Retinal pigment epithelial cell (primary cell): ENCODE measurements around the gene SEC61B.

ENCODE experiments used
- DNase-seq: peaks from one replicate; pipeline ENCODE4 v3.0.0-alpha.2; 2010; ENCODE audit warnings: low read depth
- H3K4me3 ChIP-seq: 2 replicates; pipeline ENCODE4 v1.5.1; 2011; ENCODE audit warnings: mild to moderate bottlenecking, low read length, control low read depth, moderate library complexity
- CTCF ChIP-seq: conservative IDR thresholded peaks from 2 replicates; pipeline ENCODE4 v1.5.1; 2011; ENCODE audit warnings: low read depth, low read length, control low read depth, inconsistent platforms

SEC61B gene

GRCh38 chr9:99180199-99180598 lies 41.9 kb upstream of the SEC61B start:
- no peak overlapping the region for H3K4me3 ChIP-seq
- no peak for TF ChIP-seq CTCF
- no peak for DNase-seq

GRCh38 chr9:99180662-99181061 lies 41.4 kb upstream of the SEC61B start:
- no peak for DNase-seq
- no peak overlapping the region for H3K4me3 ChIP-seq
- no peak for TF ChIP-seq CTCF

DNA sequence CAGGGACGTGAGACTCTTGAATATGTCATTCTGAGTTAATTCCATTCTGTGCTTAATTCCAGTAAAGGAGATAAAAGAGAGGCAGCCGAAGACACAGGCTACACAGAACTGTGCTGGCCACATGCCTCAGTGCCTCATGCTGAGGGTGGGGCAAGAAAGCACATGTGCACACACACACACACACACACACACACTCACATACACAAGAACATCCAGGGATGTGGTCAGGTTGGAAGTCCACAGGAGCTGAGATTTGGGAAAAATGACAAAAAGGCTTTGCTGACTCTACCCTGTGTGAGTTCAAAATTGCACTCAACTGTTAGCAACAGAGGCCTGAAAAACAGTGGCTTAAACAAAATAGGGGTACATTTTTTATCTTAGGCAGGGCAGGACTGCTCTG lies 40.9 kb upstream of the SEC61B start:
- H3K4me3 ChIP-seq = no peak overlapping the region
- no peak for TF ChIP-seq CTCF
- no peak for DNase-seq

DNA sequence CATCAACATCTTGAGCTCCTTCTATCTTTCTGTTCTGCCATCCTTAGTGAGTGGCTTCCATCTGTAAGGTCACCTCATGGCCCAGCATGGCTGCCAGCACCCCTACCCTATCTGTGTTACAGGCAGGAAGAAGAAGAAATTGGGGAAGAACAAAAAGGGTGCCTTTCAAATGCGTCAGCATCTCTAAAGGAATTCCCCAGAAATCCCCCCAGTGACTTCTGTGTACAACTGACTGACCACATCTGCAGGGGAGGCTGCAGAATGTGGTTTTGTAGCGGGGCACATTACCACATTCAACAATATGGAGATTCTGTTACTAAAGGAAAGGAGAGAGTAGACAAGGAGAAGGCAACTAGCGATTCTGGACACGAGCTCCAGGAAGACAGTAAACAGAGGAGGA lies 40.5 kb upstream of the SEC61B start:
- no peak overlapping the region for H3K4me3 ChIP-seq
- DNase-seq = no peak
- no peak for TF ChIP-seq CTCF

GRCh38 chr9:99182356-99182755 lies 39.7 kb upstream of the SEC61B start:
- no peak for DNase-seq
- no peak overlapping the region for H3K4me3 ChIP-seq
- TF ChIP-seq CTCF = no peak

DNA sequence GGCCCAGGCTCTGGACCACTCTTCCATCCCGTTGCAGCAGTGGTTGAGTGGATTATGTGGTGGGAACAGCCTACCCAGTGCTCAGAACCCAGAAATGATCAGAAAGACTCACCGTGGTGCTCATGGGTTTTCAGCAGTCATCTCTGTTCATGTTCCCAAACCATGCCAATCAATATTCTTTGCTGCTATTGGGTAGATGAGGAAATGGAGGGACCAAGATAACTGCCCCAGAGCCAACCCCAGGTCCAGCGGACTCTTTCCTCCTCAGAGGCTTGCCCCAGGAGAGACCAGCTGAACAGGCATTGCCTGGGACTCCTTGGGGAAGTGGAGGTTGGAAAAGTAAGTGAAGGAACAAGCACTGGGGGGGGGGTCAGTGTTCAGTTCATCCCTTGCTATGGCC lies 38.5 kb upstream of the SEC61B start:
- no peak for TF ChIP-seq CTCF
- no peak for DNase-seq
- H3K4me3 ChIP-seq = no peak overlapping the region

DNA sequence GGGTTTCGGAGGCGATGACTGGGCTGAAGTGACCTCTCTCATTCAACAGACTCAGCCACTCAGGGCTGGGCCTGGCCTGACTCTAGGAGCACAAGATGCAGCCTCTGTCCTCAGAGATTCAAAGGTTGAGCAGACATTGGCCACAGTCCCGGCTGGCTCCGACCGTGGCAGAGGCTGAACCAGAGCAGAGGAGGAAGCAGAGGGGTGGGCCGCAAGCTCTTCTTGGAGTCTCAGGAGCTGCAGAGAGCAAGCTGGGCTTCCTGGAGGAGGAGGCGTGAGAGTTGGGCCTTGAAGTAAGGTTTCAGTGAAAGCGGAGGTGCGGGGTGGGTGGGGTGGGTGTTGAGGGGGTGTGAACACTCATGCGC lies 38.0 kb upstream of the SEC61B start:
- H3K4me3 ChIP-seq = no peak overlapping the region
- no peak for TF ChIP-seq CTCF
- DNase-seq = no peak
